ENCODE results near the gene RERG.

Gene RERG

GRCh38 chr12:15208140-15208539 is 13.1 kb downstream of the RERG start:
- DNase-seq, result peak; percentile 20
- H3K27ac ChIP-seq, result no peak overlapping the region
- TF ChIP-seq CTCF (IDR thresholded peaks at IDR 0.05; ENCODE audit: low read depth, low read length, missing control alignments), result peak; percentile 50
- H3K27me3 ChIP-seq (replicated peaks), result no peaks in the 10 kb centered on the region
- H3K36me3 ChIP-seq (replicated peaks), result no peaks in the 10 kb centered on the region
- in situ Hi-C loops (cut with HindIII; ENCODE audit: low pct_ligation_motif_present, low sequenced_read_pairs), result no loop called here
- no peak overlapping the region for H3K4me3 ChIP-seq (ENCODE audit: low read depth, low read length)

- no peak for DNase-seq
- no peak overlapping the region for H3K27ac ChIP-seq
- no peaks in the 10 kb centered on the region for H3K27me3 ChIP-seq (replicated peaks)
- in situ Hi-C loops (cut with HindIII; ENCODE audit: low pct_ligation_motif_present, low sequenced_read_pairs), result no loop called here
- H3K4me3 ChIP-seq (ENCODE audit: low read depth, low read length), result no peak overlapping the region
- H3K36me3 ChIP-seq (replicated peaks), result no peaks in the 10 kb centered on the region
- TF ChIP-seq CTCF (IDR thresholded peaks at IDR 0.05; ENCODE audit: low read depth, low read length, missing control alignments), result no peak
Observed at GRCh38 chr12:15206831-15207389, 14.3 kb downstream of the RERG start.

GRCh38 chr12:15206338-15206737 is 14.9 kb downstream of the RERG start:
- no peak for DNase-seq
- Histone ChIP-seq H3K27me3 (replicated peaks) (no peaks in the 10 kb centered on the region), H3K4me3 (ENCODE audit: low read depth, low read length) (no peak overlapping the region), H3K27ac (no peak overlapping the region), H3K36me3 (replicated peaks) (no peaks in the 10 kb centered on the region)
- no peak for TF ChIP-seq CTCF (IDR thresholded peaks at IDR 0.05; ENCODE audit: low read depth, low read length, missing control alignments)
- in situ Hi-C loops (cut with HindIII; ENCODE audit: low pct_ligation_motif_present, low sequenced_read_pairs), result no loop called here

GRCh38 chr12:15205341-15206010 is 15.7 kb downstream of the RERG start:
- Histone ChIP-seq H3K36me3 (replicated peaks) (no peaks in the 10 kb centered on the region), H3K4me3 (ENCODE audit: low read depth, low read length) (no peak overlapping the region), H3K27ac (no peak overlapping the region), H3K27me3 (replicated peaks) (no peaks in the 10 kb centered on the region)
- no peak for TF ChIP-seq CTCF (IDR thresholded peaks at IDR 0.05; ENCODE audit: low read depth, low read length, missing control alignments)
- no peak for DNase-seq
- in situ Hi-C loops (cut with HindIII; ENCODE audit: low pct_ligation_motif_present, low sequenced_read_pairs), result no loop called here

- Histone ChIP-seq H3K4me3 (ENCODE audit: low read depth, low read length) (no peak overlapping the region), H3K27me3 (replicated peaks) (no peaks in the 10 kb centered on the region), H3K36me3 (replicated peaks) (no peaks in the 10 kb centered on the region), H3K27ac (no peak overlapping the region)
- TF ChIP-seq CTCF (IDR thresholded peaks at IDR 0.05; ENCODE audit: low read depth, low read length, missing control alignments), result no peak
- no peak for DNase-seq
- in situ Hi-C loops (cut with HindIII; ENCODE audit: low pct_ligation_motif_present, low sequenced_read_pairs), result no loop called here
Observed at GRCh38 chr12:15201456-15201855, 19.8 kb downstream of the RERG start.

GRCh38 chr12:15201056-15201455 is 20.2 kb downstream of the RERG start:
- Histone ChIP-seq H3K4me3 (ENCODE audit: low read depth, low read length) (no peak overlapping the region), H3K36me3 (replicated peaks) (no peaks in the 10 kb centered on the region), H3K27me3 (replicated peaks) (no peaks in the 10 kb centered on the region), H3K27ac (no peak overlapping the region)
- DNase-seq, result no peak
- TF ChIP-seq CTCF (IDR thresholded peaks at IDR 0.05; ENCODE audit: low read depth, low read length, missing control alignments), result no peak
- in situ Hi-C loops (cut with HindIII; ENCODE audit: low pct_ligation_motif_present, low sequenced_read_pairs), result no loop called here

Measured in brain microvascular endothelial cell (primary cell).